GM12878 (cell line): ENCODE data around the gene INHBB.

Experiments used
- CTCF ChIP-seq, 3 experiments: IDR thresholded peaks in 2 of 3; conservative IDR thresholded peaks in 1 of 3; 2 replicates each; pipeline ENCODE4 v1.5.1; 2011; ENCODE audit warnings: low read depth in 3 of 3, low read length in 3 of 3, mild to moderate bottlenecking in 3 of 3, control low read depth in 2 of 3, moderate library complexity in 2 of 3, inconsistent platforms in 1 of 3, mixed read lengths in 1 of 3; ENCODE audit not compliant: control insufficient read depth in 2 of 3, insufficient read depth in 1 of 3; ENCODE audit errors: extremely low read depth in 1 of 3
- SUZ12 ChIP-seq: fragments of 200-600 bp; sonication (generic); IDR thresholded peaks from one replicate; pipeline ENCODE4 v1.6.1; 2018; ENCODE audit warnings: antibody characterized with exemption, mild to moderate bottlenecking; ENCODE audit not compliant: unreplicated experiment

GRCh38 chr2:120352696-120353590 lies 7.0 kb downstream of the INHBB start:
- TF ChIP-seq CTCF (IDR thresholded peaks at IDR 0.05 in 2 of 3, conservative IDR thresholded peaks at IDR 0.05 in 1 of 3; ENCODE audit: control insufficient read depth in 2 of 3, extremely low read depth in 1 of 3, insufficient read depth in 1 of 3, low read depth in 3 of 3, low read length in 3 of 3) (no peak), SUZ12 (no peak)
